Measurements from ENCODE around the gene TNNC1. TPM values are rescaled to one million over a fixed set of nuclear protein-coding genes. Genes with fewer than 3 reads are reported as not detected.

The TNNC1 gene
- total and polyA plus RNA-seq, 9 of the 15 experiments (the other 6 are each of a cell fraction or from before 2014, with no cell fraction given) = 0.08 to 0.85 (median 0.42) TPM; not detected in 4

DNA sequence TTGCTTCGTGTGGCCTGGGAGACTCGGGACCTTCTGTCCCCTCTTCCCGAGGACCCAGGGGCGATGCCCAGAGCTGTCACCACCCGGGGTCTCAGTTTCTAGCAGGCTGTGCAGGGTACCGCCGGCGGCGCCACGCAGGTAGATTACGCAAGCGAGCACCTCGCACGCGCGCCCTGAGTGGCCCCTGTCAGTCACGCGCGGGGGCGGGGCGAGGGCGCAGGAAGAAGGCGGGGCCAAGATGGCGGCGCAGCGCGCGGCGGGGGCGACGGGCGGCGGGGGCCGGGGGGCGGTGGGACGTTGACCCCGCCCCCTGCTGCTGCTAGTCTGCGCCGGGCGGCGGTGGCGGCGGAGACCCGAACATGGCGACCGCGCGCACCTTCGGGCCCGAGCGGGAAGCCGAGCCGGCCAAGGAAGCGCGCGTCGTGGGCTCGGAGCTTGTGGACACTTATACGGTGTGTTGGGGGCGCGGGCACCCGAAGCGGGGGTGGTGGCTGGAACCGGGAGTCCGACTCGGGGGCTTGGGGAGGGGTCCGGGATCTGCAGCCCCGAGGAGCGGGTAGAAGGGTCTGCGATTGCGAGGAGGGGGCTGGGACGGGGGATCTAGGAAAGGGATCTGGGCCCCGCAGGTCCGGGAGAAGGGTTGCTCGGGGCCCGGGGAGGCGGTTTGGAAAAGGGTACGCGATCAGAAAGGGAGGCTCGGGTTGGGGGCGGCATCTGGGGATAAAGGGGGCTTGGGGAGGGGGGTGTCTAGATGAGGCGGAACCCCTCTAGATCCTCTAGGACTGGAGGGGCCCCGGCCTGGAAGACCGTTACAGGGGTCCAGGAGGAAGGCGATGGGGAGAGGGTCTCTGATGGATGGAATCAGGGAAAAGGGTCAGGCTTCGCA is 1.7 kb upstream of the TNNC1 start, which contains the start of gene NISCH (continued):
- TF ChIP-seq NFIC (IDR thresholded peaks at IDR 0.05) (peak; percentile 32; the same call in 1 of the 2 replicates), KDM4B (IDR thresholded peaks at IDR 0.05; ENCODE audit: borderline replicate concordance in 2 of 2, low read depth in 1 of 2) (no peak), NRF1 (conservative IDR thresholded peaks at IDR 0.05 in 1 of 2, IDR thresholded peaks at IDR 0.05 in 1 of 2) (peak; percentile 62 to 73), MEIS2 (IDR thresholded peaks at IDR 0.05; ENCODE audit: partially characterized antibody) (peak; percentile 63), GTF2E2 (tag; IDR thresholded peaks at IDR 0.05) (peak; percentile 70), TCF7L2 (IDR thresholded peaks at IDR 0.05; ENCODE audit: low read depth, low read length) (no peak), CBX1 (IDR thresholded peaks at IDR 0.05; ENCODE audit: low read depth) (0 out of 2 replicates have a peak, but pooled peaks have one; percentile 17), HNRNPUL1 (IDR thresholded peaks at IDR 0.05; ENCODE audit: low read length) (no peak), HCFC1 (IDR thresholded peaks at IDR 0.05; ENCODE audit: low read depth, low read length) (peak; percentile 24; the same call in 1 of the 2 replicates), POLR2A (conservative IDR thresholded peaks at IDR 0.05) (peak; percentile 81), CCNT2 (IDR thresholded peaks at IDR 0.05; ENCODE audit: borderline replicate concordance, extremely low read depth, insufficient read length, low read depth, low read length) (peak; percentile 29), NFE2L1 (tag; IDR thresholded peaks at IDR 0.05; ENCODE audit: borderline replicate concordance, low read depth) (no peak), TCF15 (CRISPR knock-in tag; IDR thresholded peaks at IDR 0.05) (no peak), NFIX (CRISPR knock-in tag; IDR thresholded peaks at IDR 0.05; ENCODE audit: low read depth) (no peak), ZNF785 (CRISPR knock-in tag; IDR thresholded peaks at IDR 0.05) (no peak), POLR2G (IDR thresholded peaks at IDR 0.05; ENCODE audit: low read depth, low read length) (peak; percentile 93), FIP1L1 (IDR thresholded peaks at IDR 0.05; ENCODE audit: low read depth, low read length, poor library complexity, severe bottlenecking) (no peak), JUND (IDR thresholded peaks at IDR 0.05; ENCODE audit: borderline replicate concordance, low read depth, low read length) (no peak), JUND (tag; IDR thresholded peaks at IDR 0.05; ENCODE audit: borderline replicate concordance, low read depth, low read length) (no peak; the same call in 2 of the 3 replicates), EGR1 (conservative IDR thresholded peaks at IDR 0.05) (peak; percentile 59)
- TF ChIP-seq, protein P1, sequence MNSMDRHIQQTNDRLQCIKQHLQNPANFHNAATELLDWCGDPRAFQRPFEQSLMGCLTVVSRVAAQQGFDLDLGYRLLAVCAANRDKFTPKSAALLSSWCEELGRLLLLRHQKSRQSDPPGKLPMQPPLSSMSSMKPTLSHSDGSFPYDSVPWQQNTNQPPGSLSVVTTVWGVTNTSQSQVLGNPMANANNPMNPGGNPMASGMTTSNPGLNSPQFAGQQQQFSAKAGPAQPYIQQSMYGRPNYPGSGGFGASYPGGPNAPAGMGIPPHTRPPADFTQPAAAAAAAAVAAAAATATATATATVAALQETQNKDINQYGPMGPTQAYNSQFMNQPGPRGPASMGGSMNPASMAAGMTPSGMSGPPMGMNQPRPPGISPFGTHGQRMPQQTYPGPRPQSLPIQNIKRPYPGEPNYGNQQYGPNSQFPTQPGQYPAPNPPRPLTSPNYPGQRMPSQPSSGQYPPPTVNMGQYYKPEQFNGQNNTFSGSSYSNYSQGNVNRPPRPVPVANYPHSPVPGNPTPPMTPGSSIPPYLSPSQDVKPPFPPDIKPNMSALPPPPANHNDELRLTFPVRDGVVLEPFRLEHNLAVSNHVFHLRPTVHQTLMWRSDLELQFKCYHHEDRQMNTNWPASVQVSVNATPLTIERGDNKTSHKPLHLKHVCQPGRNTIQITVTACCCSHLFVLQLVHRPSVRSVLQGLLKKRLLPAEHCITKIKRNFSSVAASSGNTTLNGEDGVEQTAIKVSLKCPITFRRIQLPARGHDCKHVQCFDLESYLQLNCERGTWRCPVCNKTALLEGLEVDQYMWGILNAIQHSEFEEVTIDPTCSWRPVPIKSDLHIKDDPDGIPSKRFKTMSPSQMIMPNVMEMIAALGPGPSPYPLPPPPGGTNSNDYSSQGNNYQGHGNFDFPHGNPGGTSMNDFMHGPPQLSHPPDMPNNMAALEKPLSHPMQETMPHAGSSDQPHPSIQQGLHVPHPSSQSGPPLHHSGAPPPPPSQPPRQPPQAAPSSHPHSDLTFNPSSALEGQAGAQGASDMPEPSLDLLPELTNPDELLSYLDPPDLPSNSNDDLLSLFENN (IDR thresholded peaks at IDR 0.05; ENCODE audit: low read depth in 2 of 2, low read length in 2 of 2) = peak in 1 of 2 experiments; percentile 62; a peak in 1 of 4 replicates

Measured in K562 (cell line).